Cardiac muscle cell (in vitro differentiated cells and primary cell): ENCODE data around the gene SCGN. TPM values are rescaled to one million over a fixed set of nuclear protein-coding genes. Genes with fewer than 3 reads are reported as not detected.
"Not testable (repeated sequence)": the region's sequence is repeated elsewhere in the genome, so short reads cannot be mapped to it uniquely, and the experiment has no call there.

Source experiments
- DNase-seq, 2 donors: peaks; one replicate each; pipeline versions ENCODE4 v3.0.0 to v3.0.0-alpha.2; 2010 to 2017; ENCODE audit warnings: low read depth in 1 of 2, low spot score in 1 of 2
- H3K27ac ChIP-seq: fragments of 200-600 bp; sonication (generic); 2 replicates; pipeline ENCODE4 v1.5.1; 2016
- H3K27me3 ChIP-seq: fragments of 200-600 bp; sonication (generic); 2 replicates; pipeline ENCODE4 v1.6.0; 2016; ENCODE audit warnings: control low read depth
- H3K36me3 ChIP-seq: fragments of 200-600 bp; sonication (generic); 2 replicates; pipeline ENCODE4 v1.5.1; 2016; ENCODE audit warnings: control low read depth
- H3K4me1 ChIP-seq: fragments of 200-600 bp; sonication (generic); 2 replicates; pipeline ENCODE4 v1.8.1; 2017; ENCODE audit warnings: low read depth, mild to moderate bottlenecking, mixed run types
- H3K4me3 ChIP-seq: fragments of 200-600 bp; sonication (generic); 2 replicates; pipeline ENCODE4 v1.5.1; 2016; ENCODE audit warnings: mild to moderate bottlenecking
- H3K9me3 ChIP-seq: fragments of 200-600 bp; sonication (generic); 2 replicates; pipeline ENCODE4 v1.5.1; 2017; ENCODE audit warnings: low read depth, mild to moderate bottlenecking, control low read depth
- CTCF ChIP-seq: IDR thresholded peaks from 2 replicates; pipeline ENCODE4 v1.5.1; 2012; ENCODE audit warnings: low read depth, mild to moderate bottlenecking, low read length
- polyA plus RNA-seq: library from polyadenylated mRNA; unstranded; fragments of >200 nt; fragmentation: Nextera tagmentation; extraction: Ambion mirVana; gene quantifications from 2 replicates; pipeline ENCODE4 v1.2.1, GENCODE V29; 2016
- total RNA-seq: library from RNA; depleted of rRNA; stranded (reverse); fragments of >200 nt; gene quantifications from 2 replicates; pipeline ENCODE4 v1.2.3, GENCODE V29; 2016

Gene SCGN
- total and polyA plus RNA-seq, 2 experiments from 2014 or later = not detected

- no peak for DNase-seq
- TF ChIP-seq CTCF = no peak
- H3K9me3 ChIP-seq = no peaks in the 10 kb centered on the region
- no peak overlapping the region for H3K4me3 ChIP-seq
- no peaks in the 10 kb centered on the region for H3K27me3 ChIP-seq
- no peaks in the 10 kb centered on the region for H3K4me1 ChIP-seq
- H3K36me3 ChIP-seq = no peaks in the 10 kb centered on the region
- H3K27ac ChIP-seq = no peak overlapping the region
Observed at GRCh38 chr6:25747477-25747876, 95.5 kb downstream of the SCGN start.

DNA sequence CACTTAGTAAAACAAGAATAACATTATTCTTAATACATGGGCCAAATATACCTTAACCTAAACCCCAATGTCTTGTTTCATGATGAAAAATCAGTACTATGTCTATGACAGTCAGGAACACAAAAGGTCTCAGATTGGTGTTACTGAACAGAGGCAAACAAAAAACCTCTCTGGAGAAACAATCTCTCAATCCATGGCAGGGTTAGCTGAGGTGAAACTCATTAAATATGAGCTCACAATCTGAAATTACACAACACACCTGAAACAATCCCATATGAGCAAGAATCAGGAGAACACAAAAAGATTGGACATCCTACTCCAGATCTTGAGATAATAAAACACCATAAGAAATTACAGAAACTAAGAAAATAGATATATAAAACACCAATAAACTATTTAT is 96.0 kb downstream of the SCGN start:
- no peak for DNase-seq
- Histone ChIP-seq H3K27me3 (no peaks in the 10 kb centered on the region), H3K4me3 (no peak overlapping the region), H3K4me1 (no peaks in the 10 kb centered on the region), H3K36me3 (no peaks in the 10 kb centered on the region), H3K27ac (no peak overlapping the region), H3K9me3 (no peaks in the 10 kb centered on the region)
- no peak for TF ChIP-seq CTCF

DNA sequence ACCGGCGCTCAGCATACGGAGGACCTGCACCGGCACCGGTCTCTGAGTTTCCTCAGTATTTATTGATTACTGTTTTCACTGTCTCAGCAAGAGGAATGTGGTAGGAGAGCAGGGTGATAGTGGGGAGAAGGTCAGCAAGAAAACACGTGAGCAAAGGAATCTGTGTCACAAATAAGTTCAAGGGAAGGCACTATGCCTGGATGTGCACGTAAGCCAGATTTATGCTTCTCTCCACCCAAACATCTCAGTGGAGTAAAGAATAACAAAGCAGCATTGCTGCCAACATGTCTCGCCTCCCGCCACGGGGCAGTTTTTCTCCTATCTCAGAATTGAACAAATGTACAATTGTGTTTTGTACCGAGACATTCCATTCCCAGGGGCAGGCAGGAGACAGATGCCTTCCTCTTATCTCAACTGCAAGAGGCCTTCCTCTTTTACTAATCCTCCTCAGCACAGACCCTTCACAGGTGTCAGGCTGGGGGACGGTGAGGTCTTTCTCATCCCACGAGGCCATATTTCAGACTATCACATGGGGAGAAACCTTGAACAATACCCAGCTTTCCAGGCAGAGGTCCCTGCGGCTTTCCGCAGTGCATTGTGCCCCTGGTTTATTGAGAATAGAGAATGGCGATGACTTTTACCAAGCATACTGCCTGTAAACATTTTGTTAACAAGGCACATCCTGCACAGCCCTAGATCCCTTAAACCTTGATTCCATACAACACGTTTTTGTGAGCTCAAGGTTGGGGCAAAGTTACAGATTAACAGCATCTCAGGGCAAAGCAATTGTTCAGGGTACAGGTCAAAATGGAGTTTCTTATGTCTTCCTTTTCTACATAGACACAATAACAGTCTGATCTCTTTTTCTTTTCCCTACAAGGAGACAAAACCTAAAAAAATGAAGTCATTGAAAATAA is 96.8 kb downstream of the SCGN start:
- H3K9me3 ChIP-seq, DNase-seq, H3K4me3 ChIP-seq, H3K27me3 ChIP-seq, H3K27ac ChIP-seq, H3K36me3 ChIP-seq, H3K4me1 ChIP-seq: not testable (repeated sequence)

- no peak for TF ChIP-seq CTCF
- Histone ChIP-seq H3K27me3 (no peaks in the 10 kb centered on the region), H3K36me3 (no peaks in the 10 kb centered on the region), H3K27ac (no peak overlapping the region), H3K4me3 (no peak overlapping the region), H3K4me1 (no peaks in the 10 kb centered on the region), H3K9me3 (no peaks in the 10 kb centered on the region)
- DNase-seq = no peak
Observed at GRCh38 chr6:25749837-25750236, 97.8 kb downstream of the SCGN start.

GRCh38 chr6:25750906-25751305 is 98.9 kb downstream of the SCGN start:
- no peak overlapping the region for H3K4me3 ChIP-seq

More at GRCh38 chr6:25750906-25751305, 98.9 kb downstream of the SCGN start:
- TF ChIP-seq CTCF = no peak
- H3K9me3 ChIP-seq = no peaks in the 10 kb centered on the region
- H3K4me1 ChIP-seq = no peaks in the 10 kb centered on the region
- no peak overlapping the region for H3K27ac ChIP-seq
- H3K27me3 ChIP-seq = no peaks in the 10 kb centered on the region
- H3K36me3 ChIP-seq = no peaks in the 10 kb centered on the region
- no peak for DNase-seq

Other genes starting within 250 kb of the SCGN start
- gene SLC17A4, start 102.5 kb downstream of the SCGN start, total RNA-seq = not detected in 2 replicates
- not detected in 2 replicates for gene SLC17A4, start 102.5 kb downstream of the SCGN start, polyA plus RNA-seq
- gene SLC17A1, start 179.8 kb downstream of the SCGN start, total RNA-seq = not detected in 2 replicates
- not detected in 2 replicates for gene SLC17A1, start 179.8 kb downstream of the SCGN start, polyA plus RNA-seq
- not detected in 2 replicates for gene SLC17A3, start 222.0 kb downstream of the SCGN start, total RNA-seq
- not detected in 2 replicates for gene SLC17A3, start 222.0 kb downstream of the SCGN start, polyA plus RNA-seq